Parathyroid adenoma (tissue), 2 donors: Measurements from ENCODE around the gene ZMYND15.

Experiments
- H2AFZ ChIP-seq: fragments of 300-600 bp; sonication (generic); one replicate; pipeline ENCODE4 v1.7.0; 2017; ENCODE audit warnings: antibody characterized with exemption, mild to moderate bottlenecking
- H3K27ac ChIP-seq: fragments of 300-600 bp; sonication (generic); one replicate; pipeline ENCODE4 v1.7.0; 2017
- H3K27me3 ChIP-seq: fragments of 300-600 bp; sonication (generic); one replicate; pipeline ENCODE4 v1.7.0; 2017; ENCODE audit warnings: low read length; ENCODE audit not compliant: control insufficient read depth, insufficient read depth
- H3K36me3 ChIP-seq: fragments of 300-600 bp; sonication (generic); one replicate; pipeline ENCODE4 v1.7.0; 2017; ENCODE audit warnings: low read length; ENCODE audit not compliant: control insufficient read depth, insufficient read depth
- H3K4me1 ChIP-seq: fragments of 300-600 bp; sonication (generic); one replicate; pipeline ENCODE4 v1.7.0; 2017; ENCODE audit warnings: control low read depth
- H3K4me2 ChIP-seq: fragments of 300-600 bp; sonication (generic); one replicate; pipeline ENCODE4 v1.7.0; 2017; ENCODE audit warnings: low read length
- H3K4me3 ChIP-seq: fragments of 300-600 bp; sonication (generic); one replicate; pipeline ENCODE4 v1.7.0; 2017; ENCODE audit warnings: low read depth, low read length
- H3K79me2 ChIP-seq: fragments of 300-600 bp; sonication (generic); one replicate; pipeline ENCODE4 v1.7.0; 2017; ENCODE audit warnings: control low read depth
- H3K9ac ChIP-seq: fragments of 300-600 bp; sonication (generic); one replicate; pipeline ENCODE4 v1.7.0; 2017; ENCODE audit warnings: mild to moderate bottlenecking
- H3K9me3 ChIP-seq: fragments of 300-600 bp; sonication (generic); one replicate; pipeline ENCODE4 v1.7.0; 2017; ENCODE audit warnings: low read length; ENCODE audit not compliant: control insufficient read depth
- TF ChIP-seq, protein P1 (sequence below): fragments of 300-600 bp; sonication (generic); IDR thresholded peaks from one replicate; pipeline ENCODE4 v1.7.0; 2017; ENCODE audit warnings: antibody characterized with exemption, mild to moderate bottlenecking
- donor health status: primary hyperparathyroidism.

Gene ZMYND15

DNA sequence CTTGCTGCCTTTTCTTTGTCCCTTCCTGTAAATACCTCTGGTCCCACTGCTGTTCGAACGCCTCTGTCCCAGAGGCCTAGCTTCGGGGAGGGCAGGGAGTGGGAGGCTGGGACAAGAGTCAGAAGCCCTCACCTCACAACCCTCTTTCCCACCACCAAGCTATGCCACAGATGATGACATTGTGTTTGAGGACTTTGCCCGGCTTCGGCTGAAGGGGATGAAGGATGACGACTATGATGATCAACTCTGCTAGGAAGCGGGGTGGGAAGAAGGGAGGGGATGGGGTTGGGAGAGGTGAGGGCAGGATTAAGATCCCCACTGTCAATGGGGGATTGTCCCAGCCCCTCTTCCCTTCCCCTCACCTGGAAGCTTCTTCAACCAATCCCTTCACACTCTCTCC, 18.8 kb upstream of the ZMYND15 start:
- TF ChIP-seq, protein P1, sequence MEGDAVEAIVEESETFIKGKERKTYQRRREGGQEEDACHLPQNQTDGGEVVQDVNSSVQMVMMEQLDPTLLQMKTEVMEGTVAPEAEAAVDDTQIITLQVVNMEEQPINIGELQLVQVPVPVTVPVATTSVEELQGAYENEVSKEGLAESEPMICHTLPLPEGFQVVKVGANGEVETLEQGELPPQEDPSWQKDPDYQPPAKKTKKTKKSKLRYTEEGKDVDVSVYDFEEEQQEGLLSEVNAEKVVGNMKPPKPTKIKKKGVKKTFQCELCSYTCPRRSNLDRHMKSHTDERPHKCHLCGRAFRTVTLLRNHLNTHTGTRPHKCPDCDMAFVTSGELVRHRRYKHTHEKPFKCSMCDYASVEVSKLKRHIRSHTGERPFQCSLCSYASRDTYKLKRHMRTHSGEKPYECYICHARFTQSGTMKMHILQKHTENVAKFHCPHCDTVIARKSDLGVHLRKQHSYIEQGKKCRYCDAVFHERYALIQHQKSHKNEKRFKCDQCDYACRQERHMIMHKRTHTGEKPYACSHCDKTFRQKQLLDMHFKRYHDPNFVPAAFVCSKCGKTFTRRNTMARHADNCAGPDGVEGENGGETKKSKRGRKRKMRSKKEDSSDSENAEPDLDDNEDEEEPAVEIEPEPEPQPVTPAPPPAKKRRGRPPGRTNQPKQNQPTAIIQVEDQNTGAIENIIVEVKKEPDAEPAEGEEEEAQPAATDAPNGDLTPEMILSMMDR: no peak

DNA sequence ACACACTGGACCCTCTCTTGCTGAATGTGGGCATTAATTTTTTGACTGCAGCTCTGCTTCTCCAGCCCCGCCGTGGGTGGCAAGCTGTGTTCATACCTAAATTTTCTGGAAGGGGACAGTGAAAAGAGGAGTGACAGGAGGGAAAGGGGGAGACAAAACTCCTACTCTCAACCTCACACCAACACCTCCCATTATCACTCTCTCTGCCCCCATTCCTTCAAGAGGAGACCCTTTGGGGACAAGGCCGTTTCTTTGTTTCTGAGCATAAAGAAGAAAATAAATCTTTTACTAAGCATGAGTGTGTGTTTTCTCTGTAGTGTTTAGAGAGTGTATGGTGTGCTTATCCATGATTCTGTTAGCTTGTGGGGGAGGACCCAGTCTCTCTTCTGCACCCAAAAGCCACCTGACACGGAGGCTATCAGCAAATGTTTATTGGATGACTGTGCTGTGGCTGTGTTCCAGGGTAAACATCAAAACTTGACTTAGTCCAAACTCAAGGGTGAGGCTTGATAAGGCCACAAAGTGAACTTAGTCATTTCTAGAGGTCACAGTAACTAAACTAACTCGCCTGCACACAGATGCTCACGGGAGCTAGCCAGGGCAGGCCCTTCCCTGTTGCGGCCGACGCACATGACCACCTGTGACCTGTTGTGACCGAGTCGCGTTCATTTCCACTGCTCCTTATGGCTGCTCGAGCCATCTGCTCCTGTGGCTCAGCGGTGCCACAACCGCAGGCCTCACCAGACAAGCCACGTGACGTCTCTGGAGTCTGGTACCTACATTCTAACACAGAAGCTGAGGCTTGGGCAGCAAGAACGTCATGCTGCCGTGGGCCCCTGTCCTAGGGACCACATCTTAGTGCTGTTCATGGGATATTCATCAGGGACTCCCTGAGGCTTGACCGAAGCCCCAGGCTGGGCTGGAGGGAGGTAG, 18.2 kb upstream of the ZMYND15 start:
- Histone ChIP-seq H3K4me2 (no peak overlapping the region), H3K4me1 (no peaks in the 10 kb centered on the region), H3K9me3 (no peaks in the 10 kb centered on the region), H3K9ac (no peak overlapping the region), H3K79me2 (no peaks in the 10 kb centered on the region), H2AFZ (no peak overlapping the region), H3K27me3 (no peaks in the 10 kb centered on the region), H3K36me3 (no peaks in the 10 kb centered on the region), H3K27ac (no peak overlapping the region), H3K4me3 (no peak overlapping the region)
- TF ChIP-seq, protein P1: no peak

More for the DNA sequence above, 18.8 kb upstream of the ZMYND15 start:
- no peaks in the 10 kb centered on the region for H3K79me2 ChIP-seq
- H3K4me1 ChIP-seq: no peaks in the 10 kb centered on the region
- no peak overlapping the region for H3K4me3 ChIP-seq
- H2AFZ ChIP-seq: no peak overlapping the region
- no peaks in the 10 kb centered on the region for H3K36me3 ChIP-seq
- no peak overlapping the region for H3K27ac ChIP-seq
- no peaks in the 10 kb centered on the region for H3K9me3 ChIP-seq
- no peak overlapping the region for H3K9ac ChIP-seq
- no peaks in the 10 kb centered on the region for H3K27me3 ChIP-seq
- H3K4me2 ChIP-seq: no peak overlapping the region

DNA sequence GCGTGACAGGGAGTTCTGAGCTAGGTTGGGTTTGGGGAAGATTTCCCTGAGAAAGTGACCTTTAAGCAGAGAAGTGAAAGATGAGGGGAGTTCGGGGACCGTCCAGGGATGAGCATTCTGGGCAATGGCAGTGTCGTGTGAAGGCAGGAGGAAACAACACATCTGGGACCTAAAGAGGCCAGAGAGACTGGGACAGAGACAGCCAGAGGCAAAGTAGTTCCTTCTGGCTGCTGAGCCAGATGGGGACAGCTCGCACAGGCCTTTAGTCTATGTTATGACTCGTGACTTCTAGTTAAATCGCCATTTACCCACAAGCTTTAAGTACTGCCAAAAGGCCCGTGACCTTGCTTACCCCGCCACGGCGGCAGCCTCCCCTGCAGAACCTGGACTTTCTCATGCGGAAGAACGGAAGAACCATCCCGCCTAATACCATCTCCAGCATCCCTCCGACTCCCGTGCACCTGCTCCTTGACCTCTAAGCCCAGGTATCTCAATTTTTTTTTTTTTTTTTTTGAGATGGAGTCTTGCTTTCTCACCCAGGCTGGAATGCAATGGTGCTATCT, 16.9 kb upstream of the ZMYND15 start:
- H3K27ac ChIP-seq: no peak overlapping the region
- H3K9ac ChIP-seq: no peak overlapping the region
- no peak overlapping the region for H3K4me3 ChIP-seq
- H3K79me2 ChIP-seq: no peaks in the 10 kb centered on the region
- H3K27me3 ChIP-seq: no peaks in the 10 kb centered on the region
- H2AFZ ChIP-seq: no peak overlapping the region
- H3K9me3 ChIP-seq: no peaks in the 10 kb centered on the region
- TF ChIP-seq, protein P1: no peak
- no peaks in the 10 kb centered on the region for H3K4me1 ChIP-seq
- H3K36me3 ChIP-seq: no peaks in the 10 kb centered on the region
- H3K4me2 ChIP-seq: no peak overlapping the region

DNA sequence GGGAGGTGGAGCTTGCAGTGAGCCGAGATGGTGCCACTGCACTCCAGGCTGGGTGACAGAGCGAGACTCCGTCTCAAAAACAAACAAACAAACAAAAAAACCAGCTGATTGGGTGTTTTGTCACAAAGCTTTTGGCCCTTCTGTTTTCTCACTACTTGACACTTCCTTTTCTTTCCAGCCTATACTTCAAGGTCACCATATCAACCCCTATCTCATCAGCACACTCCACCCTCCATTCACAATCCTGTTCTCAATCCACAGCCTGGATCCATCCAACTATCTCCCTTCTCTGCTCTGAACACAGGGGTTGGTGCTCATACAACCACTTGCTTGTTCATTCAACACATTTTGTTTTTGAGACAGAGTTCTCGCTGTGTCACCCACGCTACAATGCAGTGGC, 15.0 kb upstream of the ZMYND15 start:
- Histone ChIP-seq H3K36me3 (no peaks in the 10 kb centered on the region), H3K79me2 (no peaks in the 10 kb centered on the region), H3K4me1 (no peaks in the 10 kb centered on the region), H3K4me3 (no peak overlapping the region), H3K9ac (no peak overlapping the region), H3K4me2 (no peak overlapping the region), H2AFZ (no peak overlapping the region), H3K27ac (no peak overlapping the region), H3K9me3 (no peaks in the 10 kb centered on the region), H3K27me3 (no peaks in the 10 kb centered on the region)
- TF ChIP-seq, protein P1: no peak
